Right lobe of liver (tissue), 4 donors: Measurements from ENCODE around the gene ACTN4.

ENCODE experiments used
- POLR2A ChIP-seq: fragments of 450-650 bp; IDR thresholded peaks from one replicate; pipeline ENCODE4 v1.6.1; 2017; ENCODE audit warnings: antibody characterized with exemption, mild to moderate bottlenecking
- TF ChIP-seq, protein P1 (sequence below), 4 donors: fragments of 200-600 bp in 3 of 4; fragments of 450-650 bp in 1 of 4; IDR thresholded peaks; one replicate each; pipeline versions ENCODE4 v1.5.1 to v1.8.0; 2016 to 2022; ENCODE audit warnings: antibody characterized with exemption in 4 of 4, mild to moderate bottlenecking in 2 of 4
- donor health status: DM: no; HTN: no; CAD: no.
- donor health status: DM: no; HTN: no; CAD: no.
- donor health status: DM: no; HTN: yes; CAD: no.

DNA sequence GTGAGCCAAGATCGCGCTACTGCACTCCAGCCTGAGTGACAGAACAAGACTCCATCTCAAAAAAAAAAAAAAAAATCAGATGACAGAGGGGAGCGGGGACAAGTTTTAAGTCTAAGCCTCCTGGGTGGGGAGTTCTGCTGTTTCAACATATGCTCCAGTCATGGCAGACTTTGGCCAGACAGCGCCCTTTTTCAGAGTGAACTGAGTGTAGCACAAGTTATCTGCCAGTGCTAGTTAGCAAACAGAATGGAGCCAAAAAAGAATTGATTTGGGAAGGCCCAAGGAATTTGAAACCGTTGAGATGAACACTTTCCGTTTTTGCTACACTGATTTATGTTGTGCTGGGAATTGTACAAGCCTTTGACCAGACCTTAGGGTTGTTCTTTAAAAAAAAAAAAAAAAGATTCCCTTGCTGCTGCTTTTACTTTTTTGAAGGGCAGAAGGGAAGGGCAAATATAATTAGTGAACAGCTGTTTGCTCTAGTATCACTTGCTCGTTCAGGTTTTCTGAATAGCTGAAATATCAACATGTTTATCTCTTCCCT is 5.7 kb downstream of the ACTN4 start:
- TF ChIP-seq, protein P1, sequence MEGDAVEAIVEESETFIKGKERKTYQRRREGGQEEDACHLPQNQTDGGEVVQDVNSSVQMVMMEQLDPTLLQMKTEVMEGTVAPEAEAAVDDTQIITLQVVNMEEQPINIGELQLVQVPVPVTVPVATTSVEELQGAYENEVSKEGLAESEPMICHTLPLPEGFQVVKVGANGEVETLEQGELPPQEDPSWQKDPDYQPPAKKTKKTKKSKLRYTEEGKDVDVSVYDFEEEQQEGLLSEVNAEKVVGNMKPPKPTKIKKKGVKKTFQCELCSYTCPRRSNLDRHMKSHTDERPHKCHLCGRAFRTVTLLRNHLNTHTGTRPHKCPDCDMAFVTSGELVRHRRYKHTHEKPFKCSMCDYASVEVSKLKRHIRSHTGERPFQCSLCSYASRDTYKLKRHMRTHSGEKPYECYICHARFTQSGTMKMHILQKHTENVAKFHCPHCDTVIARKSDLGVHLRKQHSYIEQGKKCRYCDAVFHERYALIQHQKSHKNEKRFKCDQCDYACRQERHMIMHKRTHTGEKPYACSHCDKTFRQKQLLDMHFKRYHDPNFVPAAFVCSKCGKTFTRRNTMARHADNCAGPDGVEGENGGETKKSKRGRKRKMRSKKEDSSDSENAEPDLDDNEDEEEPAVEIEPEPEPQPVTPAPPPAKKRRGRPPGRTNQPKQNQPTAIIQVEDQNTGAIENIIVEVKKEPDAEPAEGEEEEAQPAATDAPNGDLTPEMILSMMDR (IDR thresholded peaks at IDR 0.05) = peak in 1 of 4 donors; percentile 8
- TF ChIP-seq POLR2A = no peak
